OCI-LY3 (cell line): ENCODE results near the gene TECPR2.
A peak's percentile ranks its signal among the peaks of the same experiment; 100 is the strongest.

Experiments
- H2AFZ ChIP-seq: fragments of 200-600, 300-600 bp; shearing (Covaris generic); 2 replicates; pipeline ENCODE4 v1.6.0; 2014; ENCODE audit warnings: antibody characterized with exemption, low read depth, low read length
- H3K27ac ChIP-seq: fragments of 200-600, 300-600 bp; sonication (generic); 2 replicates; pipeline ENCODE4 v1.5.1; 2014; ENCODE audit warnings: mild to moderate bottlenecking, low read length, moderate library complexity, mixed read lengths
- H3K27me3 ChIP-seq: fragments of 200-600, 300-600 bp; sonication (generic); 2 replicates; pipeline ENCODE4 v1.6.1; 2014; ENCODE audit warnings: low read depth, low read length, mixed read lengths
- H3K36me3 ChIP-seq: fragments of 200-600, 300-600 bp; sonication (generic); replicated peaks from 2 replicates; pipeline ENCODE3; 2014; ENCODE audit warnings: low read depth, low read length, mixed read lengths
- H3K4me1 ChIP-seq: fragments of 300-600, 200-600 bp; sonication (generic); 2 replicates; pipeline ENCODE4 v1.6.1; 2014; ENCODE audit warnings: low read length, mixed read lengths
- H3K4me2 ChIP-seq: fragments of 200-600, 300-600 bp; sonication (generic); 2 replicates; pipeline ENCODE4 v1.6.1; 2014; ENCODE audit warnings: low read length, mixed read lengths
- H3K4me3 ChIP-seq: fragments of 300-600, 200-600 bp; sonication (generic); 2 replicates; pipeline ENCODE4 v1.5.1; 2014; ENCODE audit warnings: antibody characterized with exemption, mild to moderate bottlenecking, low read length, moderate library complexity
- H3K79me2 ChIP-seq: fragments of 300-600, 200-600 bp; shearing (Covaris generic); 2 replicates; pipeline ENCODE4 v1.6.1; 2014; ENCODE audit warnings: mild to moderate bottlenecking, low read length, mixed read lengths
- H3K9ac ChIP-seq: fragments of 300-600, 200-600 bp; shearing (Covaris generic); 2 replicates; pipeline ENCODE4 v1.6.0; 2014; ENCODE audit warnings: mild to moderate bottlenecking, low read length, moderate library complexity
- H3K9me3 ChIP-seq: fragments of 200-600, 300-600 bp; shearing (Covaris generic); 2 replicates; pipeline ENCODE4 v1.6.1; 2014; ENCODE audit warnings: low read length, mixed read lengths; ENCODE audit not compliant: insufficient read depth
- H4K20me1 ChIP-seq: fragments of 200-600, 300-600 bp; sonication (generic); 2 replicates; pipeline ENCODE4 v1.6.1; 2016; ENCODE audit warnings: low read length, mixed read lengths; ENCODE audit not compliant: insufficient read depth
- EZH2phosphoT487 ChIP-seq: fragments of 200-600 bp; shearing (Covaris generic); IDR thresholded peaks from 2 replicates; pipeline ENCODE4 v1.6.1; 2018; ENCODE audit warnings: antibody characterized with exemption, mixed run types, low read depth
- TF ChIP-seq, protein P1 (sequence below): fragments of 200-600, 300-600 bp; sonication (generic); IDR thresholded peaks from 2 replicates; pipeline ENCODE4 v1.5.1; 2014; ENCODE audit warnings: antibody characterized with exemption, low read length, low read depth

Gene TECPR2, protein sequence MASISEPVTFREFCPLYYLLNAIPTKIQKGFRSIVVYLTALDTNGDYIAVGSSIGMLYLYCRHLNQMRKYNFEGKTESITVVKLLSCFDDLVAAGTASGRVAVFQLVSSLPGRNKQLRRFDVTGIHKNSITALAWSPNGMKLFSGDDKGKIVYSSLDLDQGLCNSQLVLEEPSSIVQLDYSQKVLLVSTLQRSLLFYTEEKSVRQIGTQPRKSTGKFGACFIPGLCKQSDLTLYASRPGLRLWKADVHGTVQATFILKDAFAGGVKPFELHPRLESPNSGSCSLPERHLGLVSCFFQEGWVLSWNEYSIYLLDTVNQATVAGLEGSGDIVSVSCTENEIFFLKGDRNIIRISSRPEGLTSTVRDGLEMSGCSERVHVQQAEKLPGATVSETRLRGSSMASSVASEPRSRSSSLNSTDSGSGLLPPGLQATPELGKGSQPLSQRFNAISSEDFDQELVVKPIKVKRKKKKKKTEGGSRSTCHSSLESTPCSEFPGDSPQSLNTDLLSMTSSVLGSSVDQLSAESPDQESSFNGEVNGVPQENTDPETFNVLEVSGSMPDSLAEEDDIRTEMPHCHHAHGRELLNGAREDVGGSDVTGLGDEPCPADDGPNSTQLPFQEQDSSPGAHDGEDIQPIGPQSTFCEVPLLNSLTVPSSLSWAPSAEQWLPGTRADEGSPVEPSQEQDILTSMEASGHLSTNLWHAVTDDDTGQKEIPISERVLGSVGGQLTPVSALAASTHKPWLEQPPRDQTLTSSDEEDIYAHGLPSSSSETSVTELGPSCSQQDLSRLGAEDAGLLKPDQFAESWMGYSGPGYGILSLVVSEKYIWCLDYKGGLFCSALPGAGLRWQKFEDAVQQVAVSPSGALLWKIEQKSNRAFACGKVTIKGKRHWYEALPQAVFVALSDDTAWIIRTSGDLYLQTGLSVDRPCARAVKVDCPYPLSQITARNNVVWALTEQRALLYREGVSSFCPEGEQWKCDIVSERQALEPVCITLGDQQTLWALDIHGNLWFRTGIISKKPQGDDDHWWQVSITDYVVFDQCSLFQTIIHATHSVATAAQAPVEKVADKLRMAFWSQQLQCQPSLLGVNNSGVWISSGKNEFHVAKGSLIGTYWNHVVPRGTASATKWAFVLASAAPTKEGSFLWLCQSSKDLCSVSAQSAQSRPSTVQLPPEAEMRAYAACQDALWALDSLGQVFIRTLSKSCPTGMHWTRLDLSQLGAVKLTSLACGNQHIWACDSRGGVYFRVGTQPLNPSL (N-terminal part only)

DNA sequence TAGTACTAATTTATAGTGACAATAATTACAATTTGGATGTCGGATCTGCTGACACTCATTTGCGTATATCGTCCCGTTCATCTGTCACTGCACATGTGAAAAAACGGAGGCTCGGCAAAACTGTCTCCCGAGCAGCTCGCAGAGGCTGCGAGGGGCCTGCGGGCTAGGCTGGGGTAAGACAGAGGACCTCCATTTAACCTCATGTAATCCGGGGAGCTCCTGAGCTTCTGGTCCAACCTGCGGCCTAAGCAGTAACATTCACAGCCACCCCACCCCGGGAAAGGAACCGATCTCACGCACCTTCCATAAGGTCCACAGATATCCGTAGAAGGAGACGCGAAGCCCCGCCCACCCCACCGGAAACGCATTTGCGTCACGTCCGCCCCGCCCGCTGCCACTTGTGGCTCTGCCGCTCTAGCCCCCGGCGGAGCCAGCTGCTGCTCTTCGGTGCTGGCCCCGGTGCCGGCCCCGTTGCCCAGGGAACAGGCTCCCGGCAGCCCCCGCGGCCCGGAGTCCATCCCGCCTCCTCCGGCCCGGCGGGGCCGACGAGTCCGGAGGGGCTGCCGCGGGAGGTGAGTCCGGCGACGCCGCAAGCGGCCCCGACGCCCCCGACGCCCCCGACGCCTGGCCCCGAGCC, at the start of gene TECPR2, which contains the start of gene CINP:
Gene TECPR2 (plus strand): TSS at position 397 of the 637 bp plus-strand sequence. CDS start 13,781 bp downstream, outside the sequence.
Gene CINP (minus strand): TSS at position 346 of the 637 bp plus-strand sequence. CDS start 39 bp downstream, at position 307.
- peak within 1 kb of the TSS; percentile 91 for H3K27ac ChIP-seq
- no peaks in the 10 kb centered on the region for H3K27me3 ChIP-seq
- peaks cover 16% of the 10 kb centered on the region for H3K4me1 ChIP-seq
- peak within 1 kb of the TSS; percentile 50 for H2AFZ ChIP-seq
- no peaks in the 10 kb centered on the region for H3K9me3 ChIP-seq
- no peak for TF ChIP-seq EZH2phosphoT487
- TF ChIP-seq, protein P1, sequence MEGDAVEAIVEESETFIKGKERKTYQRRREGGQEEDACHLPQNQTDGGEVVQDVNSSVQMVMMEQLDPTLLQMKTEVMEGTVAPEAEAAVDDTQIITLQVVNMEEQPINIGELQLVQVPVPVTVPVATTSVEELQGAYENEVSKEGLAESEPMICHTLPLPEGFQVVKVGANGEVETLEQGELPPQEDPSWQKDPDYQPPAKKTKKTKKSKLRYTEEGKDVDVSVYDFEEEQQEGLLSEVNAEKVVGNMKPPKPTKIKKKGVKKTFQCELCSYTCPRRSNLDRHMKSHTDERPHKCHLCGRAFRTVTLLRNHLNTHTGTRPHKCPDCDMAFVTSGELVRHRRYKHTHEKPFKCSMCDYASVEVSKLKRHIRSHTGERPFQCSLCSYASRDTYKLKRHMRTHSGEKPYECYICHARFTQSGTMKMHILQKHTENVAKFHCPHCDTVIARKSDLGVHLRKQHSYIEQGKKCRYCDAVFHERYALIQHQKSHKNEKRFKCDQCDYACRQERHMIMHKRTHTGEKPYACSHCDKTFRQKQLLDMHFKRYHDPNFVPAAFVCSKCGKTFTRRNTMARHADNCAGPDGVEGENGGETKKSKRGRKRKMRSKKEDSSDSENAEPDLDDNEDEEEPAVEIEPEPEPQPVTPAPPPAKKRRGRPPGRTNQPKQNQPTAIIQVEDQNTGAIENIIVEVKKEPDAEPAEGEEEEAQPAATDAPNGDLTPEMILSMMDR = no peak
- H3K4me2 ChIP-seq = peak within 1 kb of the TSS; percentile 89
- H4K20me1 ChIP-seq = no peaks in the 10 kb centered on the region
- peak within 1 kb of the TSS; percentile 88 for H3K4me3 ChIP-seq
- H3K36me3 ChIP-seq = peaks cover 6% of the 10 kb centered on the region
- peak within 1 kb of the TSS; percentile 90 for H3K9ac ChIP-seq
- H3K79me2 ChIP-seq = peaks cover 13% of the 10 kb centered on the region

DNA sequence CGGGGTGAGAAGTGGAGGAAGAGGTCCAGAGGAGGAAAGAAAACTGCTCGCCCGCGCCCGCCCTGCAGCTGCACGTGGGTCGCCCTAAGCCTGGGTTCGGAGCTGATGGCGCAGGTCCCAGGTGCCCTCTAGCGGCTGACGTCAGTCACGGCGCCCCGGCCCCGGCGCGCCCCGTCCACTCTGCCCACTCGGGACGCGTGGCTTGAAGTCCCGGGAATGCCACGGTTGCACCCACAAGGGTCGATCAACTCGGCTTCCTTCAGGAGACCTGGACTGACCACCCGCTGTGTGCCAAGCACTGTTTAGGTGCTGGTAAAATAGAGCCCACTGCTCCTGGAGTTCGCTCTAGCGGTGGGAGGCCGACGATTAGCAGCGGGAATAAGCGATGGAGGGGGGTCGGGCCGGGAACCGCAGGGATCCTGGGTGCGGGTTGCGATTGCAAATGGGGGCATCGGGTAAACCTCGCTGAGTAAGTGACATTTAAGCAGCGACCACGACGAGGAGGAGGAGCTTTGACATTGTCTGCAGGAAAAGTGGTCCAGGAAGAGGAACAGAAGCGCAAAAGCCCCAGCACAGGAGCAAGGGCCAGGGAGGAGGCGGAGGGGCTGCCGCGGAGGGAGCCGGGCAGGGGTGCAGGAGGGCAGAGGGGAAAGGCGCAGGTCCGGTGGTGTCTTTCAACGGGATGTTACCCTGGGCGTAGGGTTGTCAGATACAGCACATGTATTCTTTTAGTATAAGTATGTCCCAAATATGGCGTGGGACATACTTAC, 48.3 kb upstream of the TECPR2 start:
- H3K27ac ChIP-seq = no peak overlapping the region
- no peak for TF ChIP-seq EZH2phosphoT487
- TF ChIP-seq, protein P1 = peak; percentile 93

DNA sequence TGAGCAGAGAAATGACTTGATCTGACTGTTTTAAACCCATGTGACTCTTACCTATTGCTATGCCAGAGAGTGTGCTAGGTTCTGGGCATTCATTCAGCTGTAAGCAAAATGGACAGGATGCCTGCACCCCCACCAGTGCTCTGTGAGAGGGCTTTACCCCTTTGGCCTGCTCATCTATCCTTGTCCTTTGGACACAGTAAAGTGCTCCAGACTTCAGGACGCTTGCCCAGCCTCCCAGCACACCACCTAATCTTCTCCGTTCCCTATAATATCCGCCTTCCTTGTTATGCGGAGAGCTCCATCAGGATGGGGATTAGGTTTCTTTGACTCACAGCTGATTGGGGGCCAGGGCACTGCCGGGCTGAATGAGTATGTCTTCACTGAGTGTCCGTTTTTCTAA, 47.6 kb upstream of the TECPR2 start:
- Histone ChIP-seq H4K20me1 (no peaks in the 10 kb centered on the region), H3K4me2 (peak overlapping the region; percentile 83), H2AFZ (peak overlapping the region; percentile 87), H3K9ac (peak overlapping the region; percentile 58; the same call in 1 of the 2 replicates), H3K27me3 (no peaks in the 10 kb centered on the region), H3K36me3 (no peaks in the 10 kb centered on the region), H3K27ac (no peak overlapping the region), H3K4me1 (peaks cover 31% of the 10 kb centered on the region), H3K9me3 (no peaks in the 10 kb centered on the region), H3K4me3 (peak overlapping the region; percentile 88), H3K79me2 (peaks cover 4% of the 10 kb centered on the region)
- TF ChIP-seq, protein P1 = no peak
- no peak for TF ChIP-seq EZH2phosphoT487

More for the DNA sequence above, 48.3 kb upstream of the TECPR2 start:
- no peaks in the 10 kb centered on the region for H3K79me2 ChIP-seq
- H3K4me1 ChIP-seq = peaks cover 31% of the 10 kb centered on the region
- H3K4me3 ChIP-seq = peak overlapping the region; percentile 88
- H3K4me2 ChIP-seq = peak overlapping the region; percentile 83
- no peaks in the 10 kb centered on the region for H3K9me3 ChIP-seq
- no peaks in the 10 kb centered on the region for H3K36me3 ChIP-seq
- H3K9ac ChIP-seq = peak overlapping the region; percentile 61
- H2AFZ ChIP-seq = peak overlapping the region; percentile 92
- H3K27me3 ChIP-seq = no peaks in the 10 kb centered on the region
- H4K20me1 ChIP-seq = no peaks in the 10 kb centered on the region
